Adrenal gland (tissue), 5 donors: ENCODE data around the gene SSTR4.

ENCODE experiments used
- CTCF ChIP-seq, 6 experiments: fragments of 450-650 bp in 4 of 6; fragments of 200-600 bp in 2 of 6; sonication (generic) in 1 of 6; IDR thresholded peaks; 1 replicate in 5 of 6; 2 replicates in 1 of 6; pipeline versions ENCODE4 v1.5.1 to v1.8.0; 2016 to 2021; ENCODE audit warnings: antibody characterized with exemption in 6 of 6, mild to moderate bottlenecking in 2 of 6, moderate library complexity in 1 of 6
- POLR2A ChIP-seq, 2 donors: fragments of 450-650 bp; IDR thresholded peaks; one replicate each; pipeline ENCODE4 v1.6.1; 2017; ENCODE audit warnings: antibody characterized with exemption in 2 of 2, mild to moderate bottlenecking in 2 of 2, moderate library complexity in 1 of 2
- donor health status: DM: no; HTN: no; CAD: no.

DNA sequence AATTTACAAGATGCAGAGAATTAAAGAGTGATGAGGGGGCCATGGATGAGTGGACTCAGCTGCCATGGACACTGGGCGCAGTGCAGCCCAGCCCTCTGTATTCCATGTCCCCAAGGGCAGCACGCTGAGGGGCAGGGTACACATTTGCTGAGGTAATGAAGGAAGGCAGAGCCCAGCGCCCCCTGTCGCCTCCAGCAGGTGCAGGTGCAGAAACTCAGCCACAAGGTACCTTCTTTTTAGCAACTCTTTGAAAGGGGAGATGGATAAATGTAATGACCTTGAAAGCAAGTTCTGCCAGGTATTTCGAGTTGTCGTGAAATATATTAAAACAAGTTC is 43.9 kb downstream of the SSTR4 start:
- TF ChIP-seq POLR2A (IDR thresholded peaks at IDR 0.05) (no peak), CTCF (IDR thresholded peaks at IDR 0.05) (no peak)
